Measurements from ENCODE around the gene CCDC13. TPM values are rescaled to one million over a fixed set of nuclear protein-coding genes. Genes with fewer than 3 reads are reported as not detected.

Gene CCDC13
- total RNA-seq, 1 experiment from 2014 or later = 2.3 TPM

DNA sequence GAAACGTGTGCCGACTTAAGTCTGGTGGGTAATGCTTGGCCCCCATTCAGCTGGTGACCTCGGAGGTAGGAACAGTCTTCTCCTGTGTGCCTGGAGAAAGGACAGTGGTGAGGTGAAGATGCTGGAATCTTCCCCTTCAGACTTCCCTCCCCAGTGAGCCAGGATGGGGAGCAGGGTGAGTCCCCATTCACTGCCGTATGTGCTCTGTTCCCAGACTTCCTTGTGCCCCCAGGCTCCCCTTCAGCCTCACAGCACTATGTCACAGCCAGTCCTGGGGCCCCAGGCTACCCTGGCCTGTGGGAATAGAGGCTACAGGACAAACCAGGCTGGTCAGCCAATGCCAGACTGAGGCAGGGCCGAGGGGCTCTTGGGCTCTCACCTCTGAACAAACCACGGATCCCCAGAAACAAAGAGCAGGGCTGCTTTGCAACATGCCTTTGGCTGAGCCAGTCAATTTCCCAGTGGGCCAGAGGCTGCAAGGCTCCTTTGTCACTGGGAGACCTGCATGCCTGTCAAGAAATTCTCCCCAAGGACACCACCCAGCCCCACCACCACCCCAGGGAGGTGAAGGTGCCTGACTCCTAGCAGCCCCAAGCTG is 38.7 kb downstream of the CCDC13 start:
- ATAC-seq = no peak
- no TSS peak for BruUV-seq (replicated peaks)
- TF ChIP-seq SIN3A (IDR thresholded peaks at IDR 0.05; ENCODE audit: low read depth) (no peak), FOSL1 (IDR thresholded peaks at IDR 0.05; ENCODE audit: low read depth) (no peak), ZFX (IDR thresholded peaks at IDR 0.05) (no peak), EZH2 (IDR thresholded peaks at IDR 0.05) (no peak), TCF7L2 (IDR thresholded peaks at IDR 0.05; ENCODE audit: borderline replicate concordance, extremely low read depth, insufficient read depth, insufficient read length) (no peak), YY1 (IDR thresholded peaks at IDR 0.05; ENCODE audit: extremely low read depth, insufficient replicate concordance, low read depth, low read length) (no peak), SP1 (IDR thresholded peaks at IDR 0.05; ENCODE audit: low read depth) (no peak), EZH2phosphoT487 (IDR thresholded peaks at IDR 0.05; ENCODE audit: borderline replicate concordance) (no peak), POLR2AphosphoS5 (IDR thresholded peaks at IDR 0.05; ENCODE audit: low read depth, low read length) (no peak), CBX3 (IDR thresholded peaks at IDR 0.05; ENCODE audit: low read depth) (no peak), RAD21 (IDR thresholded peaks at IDR 0.05; ENCODE audit: low read depth) (no peak), ZNF274 (IDR thresholded peaks at IDR 0.05; ENCODE audit: low read depth, low read length) (no peak), SRF (IDR thresholded peaks at IDR 0.05; ENCODE audit: low read depth) (no peak), ELF1 (IDR thresholded peaks at IDR 0.05; ENCODE audit: borderline replicate concordance, low read depth) (no peak), CEBPB (IDR thresholded peaks at IDR 0.05; ENCODE audit: low read depth) (no peak), EGR1 (IDR thresholded peaks at IDR 0.05; ENCODE audit: low read depth) (no peak)
- TF ChIP-seq, protein P1, sequence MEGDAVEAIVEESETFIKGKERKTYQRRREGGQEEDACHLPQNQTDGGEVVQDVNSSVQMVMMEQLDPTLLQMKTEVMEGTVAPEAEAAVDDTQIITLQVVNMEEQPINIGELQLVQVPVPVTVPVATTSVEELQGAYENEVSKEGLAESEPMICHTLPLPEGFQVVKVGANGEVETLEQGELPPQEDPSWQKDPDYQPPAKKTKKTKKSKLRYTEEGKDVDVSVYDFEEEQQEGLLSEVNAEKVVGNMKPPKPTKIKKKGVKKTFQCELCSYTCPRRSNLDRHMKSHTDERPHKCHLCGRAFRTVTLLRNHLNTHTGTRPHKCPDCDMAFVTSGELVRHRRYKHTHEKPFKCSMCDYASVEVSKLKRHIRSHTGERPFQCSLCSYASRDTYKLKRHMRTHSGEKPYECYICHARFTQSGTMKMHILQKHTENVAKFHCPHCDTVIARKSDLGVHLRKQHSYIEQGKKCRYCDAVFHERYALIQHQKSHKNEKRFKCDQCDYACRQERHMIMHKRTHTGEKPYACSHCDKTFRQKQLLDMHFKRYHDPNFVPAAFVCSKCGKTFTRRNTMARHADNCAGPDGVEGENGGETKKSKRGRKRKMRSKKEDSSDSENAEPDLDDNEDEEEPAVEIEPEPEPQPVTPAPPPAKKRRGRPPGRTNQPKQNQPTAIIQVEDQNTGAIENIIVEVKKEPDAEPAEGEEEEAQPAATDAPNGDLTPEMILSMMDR (IDR thresholded peaks at IDR 0.05 in 2 of 3, conservative IDR thresholded peaks at IDR 0.05 in 1 of 3; ENCODE audit: borderline replicate concordance in 1 of 3, insufficient read depth in 1 of 3, low read depth in 2 of 3, low read length in 2 of 3) = no peak
- TF ChIP-seq, protein P2, sequence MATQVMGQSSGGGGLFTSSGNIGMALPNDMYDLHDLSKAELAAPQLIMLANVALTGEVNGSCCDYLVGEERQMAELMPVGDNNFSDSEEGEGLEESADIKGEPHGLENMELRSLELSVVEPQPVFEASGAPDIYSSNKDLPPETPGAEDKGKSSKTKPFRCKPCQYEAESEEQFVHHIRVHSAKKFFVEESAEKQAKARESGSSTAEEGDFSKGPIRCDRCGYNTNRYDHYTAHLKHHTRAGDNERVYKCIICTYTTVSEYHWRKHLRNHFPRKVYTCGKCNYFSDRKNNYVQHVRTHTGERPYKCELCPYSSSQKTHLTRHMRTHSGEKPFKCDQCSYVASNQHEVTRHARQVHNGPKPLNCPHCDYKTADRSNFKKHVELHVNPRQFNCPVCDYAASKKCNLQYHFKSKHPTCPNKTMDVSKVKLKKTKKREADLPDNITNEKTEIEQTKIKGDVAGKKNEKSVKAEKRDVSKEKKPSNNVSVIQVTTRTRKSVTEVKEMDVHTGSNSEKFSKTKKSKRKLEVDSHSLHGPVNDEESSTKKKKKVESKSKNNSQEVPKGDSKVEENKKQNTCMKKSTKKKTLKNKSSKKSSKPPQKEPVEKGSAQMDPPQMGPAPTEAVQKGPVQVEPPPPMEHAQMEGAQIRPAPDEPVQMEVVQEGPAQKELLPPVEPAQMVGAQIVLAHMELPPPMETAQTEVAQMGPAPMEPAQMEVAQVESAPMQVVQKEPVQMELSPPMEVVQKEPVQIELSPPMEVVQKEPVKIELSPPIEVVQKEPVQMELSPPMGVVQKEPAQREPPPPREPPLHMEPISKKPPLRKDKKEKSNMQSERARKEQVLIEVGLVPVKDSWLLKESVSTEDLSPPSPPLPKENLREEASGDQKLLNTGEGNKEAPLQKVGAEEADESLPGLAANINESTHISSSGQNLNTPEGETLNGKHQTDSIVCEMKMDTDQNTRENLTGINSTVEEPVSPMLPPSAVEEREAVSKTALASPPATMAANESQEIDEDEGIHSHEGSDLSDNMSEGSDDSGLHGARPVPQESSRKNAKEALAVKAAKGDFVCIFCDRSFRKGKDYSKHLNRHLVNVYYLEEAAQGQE (IDR thresholded peaks at IDR 0.05; ENCODE audit: low read depth) = no peak
- TF ChIP-seq, protein P3, sequence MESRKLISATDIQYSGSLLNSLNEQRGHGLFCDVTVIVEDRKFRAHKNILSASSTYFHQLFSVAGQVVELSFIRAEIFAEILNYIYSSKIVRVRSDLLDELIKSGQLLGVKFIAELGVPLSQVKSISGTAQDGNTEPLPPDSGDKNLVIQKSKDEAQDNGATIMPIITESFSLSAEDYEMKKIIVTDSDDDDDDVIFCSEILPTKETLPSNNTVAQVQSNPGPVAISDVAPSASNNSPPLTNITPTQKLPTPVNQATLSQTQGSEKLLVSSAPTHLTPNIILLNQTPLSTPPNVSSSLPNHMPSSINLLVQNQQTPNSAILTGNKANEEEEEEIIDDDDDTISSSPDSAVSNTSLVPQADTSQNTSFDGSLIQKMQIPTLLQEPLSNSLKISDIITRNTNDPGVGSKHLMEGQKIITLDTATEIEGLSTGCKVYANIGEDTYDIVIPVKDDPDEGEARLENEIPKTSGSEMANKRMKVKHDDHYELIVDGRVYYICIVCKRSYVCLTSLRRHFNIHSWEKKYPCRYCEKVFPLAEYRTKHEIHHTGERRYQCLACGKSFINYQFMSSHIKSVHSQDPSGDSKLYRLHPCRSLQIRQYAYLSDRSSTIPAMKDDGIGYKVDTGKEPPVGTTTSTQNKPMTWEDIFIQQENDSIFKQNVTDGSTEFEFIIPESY (IDR thresholded peaks at IDR 0.05; ENCODE audit: extremely low read depth, insufficient replicate concordance, low read length) = no peak
- TF ChIP-seq, protein P4, sequence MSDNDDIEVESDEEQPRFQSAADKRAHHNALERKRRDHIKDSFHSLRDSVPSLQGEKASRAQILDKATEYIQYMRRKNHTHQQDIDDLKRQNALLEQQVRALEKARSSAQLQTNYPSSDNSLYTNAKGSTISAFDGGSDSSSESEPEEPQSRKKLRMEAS (IDR thresholded peaks at IDR 0.05) = no peak
- Histone ChIP-seq H3K4me1 (ENCODE audit: control insufficient read depth in 1 of 2, insufficient read depth in 2 of 2, low read length in 2 of 2) (no peaks in the 10 kb centered on the region), H3K9me3 (ENCODE audit: control insufficient read depth in 1 of 2, insufficient read depth in 1 of 2, low read depth in 1 of 2, low read length in 2 of 2) (no peaks in the 10 kb centered on the region), H3K9me2 (ENCODE audit: insufficient read depth) (no peaks in the 10 kb centered on the region), H3K9ac (ENCODE audit: low read length) (no peak overlapping the region), H4K20me1 (ENCODE audit: insufficient read depth) (no peaks in the 10 kb centered on the region), H3K36me3 (ENCODE audit: control insufficient read depth in 1 of 2, insufficient read depth in 2 of 2, low read length in 2 of 2) (no peaks in the 10 kb centered on the region), H3K4me2 (ENCODE audit: low read length) (no peak overlapping the region), H3K79me2 (ENCODE audit: insufficient read depth, low read length) (no peaks in the 10 kb centered on the region), H2AFZ (ENCODE audit: low read depth, low read length, poor library complexity, severe bottlenecking) (no peak overlapping the region), H3K27me3 (ENCODE audit: insufficient read depth, low read length) (no peaks in the 10 kb centered on the region), H3K4me3 (replicated peaks in 1 of 2; ENCODE audit: low read depth in 1 of 2, low read length in 2 of 2) (no peak overlapping the region), H3K27ac (ENCODE audit: low read depth, low read length) (no peak overlapping the region)
- DNase-seq (ENCODE audit: low read depth, low spot score) = no peak
- intact Hi-C loops (cut with micrococcal nuclease) = no loop called here
- ChIA-PET RAD21 (ENCODE audit: low non-redundant PET in 1 of 2, low total read pairs in 2 of 2, uncharacterized antibody in 2 of 2, unreplicated experiment in 2 of 2) (no interaction called here), CTCF (no interaction called here), POLR2A (no interaction called here)

All from HCT116 (cell line).